Measurements from ENCODE around the gene ITGAV.

DNA sequence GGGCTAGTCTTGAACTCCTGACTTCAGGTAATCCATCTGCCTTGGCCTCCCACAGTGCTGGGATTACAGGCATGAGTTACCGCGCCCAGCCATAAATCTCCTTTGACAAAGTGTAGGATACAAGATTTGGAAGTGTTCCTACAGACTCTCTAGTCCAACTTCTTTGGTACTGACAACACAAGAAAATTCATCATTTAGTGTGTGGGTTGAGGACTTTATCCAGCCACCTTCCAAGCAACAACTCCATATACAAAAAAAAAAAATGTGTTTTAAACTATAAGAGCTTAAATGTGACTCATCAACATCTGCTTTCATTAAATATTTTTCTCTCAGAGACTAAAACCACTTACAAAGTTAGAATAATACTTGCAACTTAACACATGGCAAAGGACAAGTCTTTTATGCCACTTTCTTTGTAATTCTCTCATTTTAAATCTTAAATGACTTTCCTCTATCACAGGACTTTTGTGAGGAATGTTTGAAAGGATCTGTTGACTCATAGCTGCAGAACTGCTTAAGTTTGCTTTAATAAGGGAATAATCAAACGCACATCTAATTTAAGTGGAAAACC is 46.2 kb upstream of the ITGAV start:
- no peak for TF ChIP-seq TAF1 (IDR thresholded peaks at IDR 0.05; ENCODE audit: low read depth)
- TF ChIP-seq, protein P1, sequence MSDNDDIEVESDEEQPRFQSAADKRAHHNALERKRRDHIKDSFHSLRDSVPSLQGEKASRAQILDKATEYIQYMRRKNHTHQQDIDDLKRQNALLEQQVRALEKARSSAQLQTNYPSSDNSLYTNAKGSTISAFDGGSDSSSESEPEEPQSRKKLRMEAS (IDR thresholded peaks at IDR 0.05): no peak
- TF ChIP-seq FOXM1 (IDR thresholded peaks at IDR 0.05; ENCODE audit: borderline replicate concordance, low read depth): no peak
- TF ChIP-seq RAD21 (IDR thresholded peaks at IDR 0.05; ENCODE audit: low read depth): no peak
- no peak for TF ChIP-seq YY1 (IDR thresholded peaks at IDR 0.05; ENCODE audit: low read depth)
- TF ChIP-seq, protein P2, sequence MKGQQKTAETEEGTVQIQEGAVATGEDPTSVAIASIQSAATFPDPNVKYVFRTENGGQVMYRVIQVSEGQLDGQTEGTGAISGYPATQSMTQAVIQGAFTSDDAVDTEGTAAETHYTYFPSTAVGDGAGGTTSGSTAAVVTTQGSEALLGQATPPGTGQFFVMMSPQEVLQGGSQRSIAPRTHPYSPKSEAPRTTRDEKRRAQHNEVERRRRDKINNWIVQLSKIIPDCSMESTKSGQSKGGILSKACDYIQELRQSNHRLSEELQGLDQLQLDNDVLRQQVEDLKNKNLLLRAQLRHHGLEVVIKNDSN (IDR thresholded peaks at IDR 0.05): no peak
- TF ChIP-seq TEAD4 (IDR thresholded peaks at IDR 0.05): no peak
- TF ChIP-seq EP300 (IDR thresholded peaks at IDR 0.05; ENCODE audit: borderline replicate concordance): peak; percentile 43; the same call in 1 of the 2 replicates

Data from Ishikawa (cell line).